Type B pancreatic cell (in vitro differentiated cells): ENCODE data around the gene KLF12. TPM values are rescaled to one million over a fixed set of nuclear protein-coding genes. Genes with fewer than 3 reads are reported as not detected.

Experiments used
- DNase-seq: peaks from one replicate; pipeline ENCODE4 v3.0.0; 2021; ENCODE audit warnings: mixed read lengths; ENCODE audit not compliant: unreplicated experiment; ENCODE audit errors: extremely low spot score
- H3K27ac Mint-ChIP-seq: 2 replicates; pipeline ENCODE4 v1.8.0; 2021; ENCODE audit warnings: mild to moderate bottlenecking, mixed read lengths
- H3K27me3 Mint-ChIP-seq: 2 replicates; pipeline ENCODE4 v1.8.0; 2021; ENCODE audit warnings: mixed read lengths
- H3K36me3 Mint-ChIP-seq: 2 replicates; pipeline ENCODE4 v1.8.0; 2021; ENCODE audit warnings: mixed read lengths
- H3K4me1 Mint-ChIP-seq: one replicate; pipeline ENCODE4 v1.8.0; 2021; ENCODE audit warnings: mixed read lengths; ENCODE audit not compliant: unreplicated experiment
- H3K4me3 Mint-ChIP-seq: 2 replicates; pipeline ENCODE4 v1.8.0; 2021; ENCODE audit warnings: mild to moderate bottlenecking, mixed read lengths
- H3K9me3 Mint-ChIP-seq: 2 replicates; pipeline ENCODE4 v1.8.0; 2021; ENCODE audit warnings: mixed read lengths
- total RNA-seq: library from RNA; stranded (reverse); gene quantifications from 2 replicates; pipeline ENCODE4 v1.2.1, GENCODE V29; 2021; ENCODE audit warnings: low replicate concordance
- TF ChIP-seq, protein P1 (sequence below): fragments of 200-600 bp; sonication (generic); conservative IDR thresholded peaks from 2 replicates; pipeline ENCODE4 v1.5.0; 2021; ENCODE audit warnings: antibody characterized with exemption, mild to moderate bottlenecking

Gene KLF12
- total RNA-seq, 1 donor from 2014 or later = 30.2 TPM

- DNase-seq = no peak
- no peaks in the 10 kb centered on the region for H3K36me3 Mint-ChIP-seq
- no peak overlapping the region for H3K4me3 Mint-ChIP-seq
- peaks cover 5% of the 10 kb centered on the region for H3K4me1 Mint-ChIP-seq
- H3K27me3 Mint-ChIP-seq = no peaks in the 10 kb centered on the region
- no peak overlapping the region for H3K27ac Mint-ChIP-seq
- no peaks in the 10 kb centered on the region for H3K9me3 Mint-ChIP-seq
- TF ChIP-seq, protein P1, sequence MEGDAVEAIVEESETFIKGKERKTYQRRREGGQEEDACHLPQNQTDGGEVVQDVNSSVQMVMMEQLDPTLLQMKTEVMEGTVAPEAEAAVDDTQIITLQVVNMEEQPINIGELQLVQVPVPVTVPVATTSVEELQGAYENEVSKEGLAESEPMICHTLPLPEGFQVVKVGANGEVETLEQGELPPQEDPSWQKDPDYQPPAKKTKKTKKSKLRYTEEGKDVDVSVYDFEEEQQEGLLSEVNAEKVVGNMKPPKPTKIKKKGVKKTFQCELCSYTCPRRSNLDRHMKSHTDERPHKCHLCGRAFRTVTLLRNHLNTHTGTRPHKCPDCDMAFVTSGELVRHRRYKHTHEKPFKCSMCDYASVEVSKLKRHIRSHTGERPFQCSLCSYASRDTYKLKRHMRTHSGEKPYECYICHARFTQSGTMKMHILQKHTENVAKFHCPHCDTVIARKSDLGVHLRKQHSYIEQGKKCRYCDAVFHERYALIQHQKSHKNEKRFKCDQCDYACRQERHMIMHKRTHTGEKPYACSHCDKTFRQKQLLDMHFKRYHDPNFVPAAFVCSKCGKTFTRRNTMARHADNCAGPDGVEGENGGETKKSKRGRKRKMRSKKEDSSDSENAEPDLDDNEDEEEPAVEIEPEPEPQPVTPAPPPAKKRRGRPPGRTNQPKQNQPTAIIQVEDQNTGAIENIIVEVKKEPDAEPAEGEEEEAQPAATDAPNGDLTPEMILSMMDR = no peak
Measured at GRCh38 chr13:74148352-74148751, 14.1 kb upstream of the KLF12 start.

- Mint-ChIP-seq H3K4me1 (peaks cover 5% of the 10 kb centered on the region), H3K27me3 (no peaks in the 10 kb centered on the region), H3K27ac (no peak overlapping the region), H3K9me3 (no peaks in the 10 kb centered on the region), H3K36me3 (no peaks in the 10 kb centered on the region), H3K4me3 (no peak overlapping the region)
- TF ChIP-seq, protein P1 = no peak
- DNase-seq = no peak
Measured at GRCh38 chr13:74145249-74145975, 11.2 kb upstream of the KLF12 start.

DNA sequence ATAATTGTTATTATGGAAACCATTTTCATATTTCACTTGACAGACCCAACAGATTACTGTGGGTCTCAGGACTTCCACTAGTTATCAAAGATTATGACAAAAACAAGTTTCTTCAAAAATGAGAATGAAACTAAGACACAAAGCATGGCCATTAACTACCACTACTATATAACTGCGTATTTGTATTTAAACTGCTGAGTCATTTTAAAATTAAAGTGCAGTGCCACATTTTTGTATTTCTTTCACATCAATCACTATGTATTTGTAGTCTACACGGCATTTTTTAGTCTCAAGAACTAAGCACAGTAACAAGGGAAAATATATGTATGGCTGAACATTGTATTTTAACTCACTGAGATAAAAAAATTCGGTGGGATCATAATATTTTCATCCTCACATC is 10.1 kb upstream of the KLF12 start:
- Mint-ChIP-seq H3K4me1 (peaks cover 5% of the 10 kb centered on the region), H3K9me3 (no peaks in the 10 kb centered on the region), H3K27ac (no peak overlapping the region), H3K4me3 (no peak overlapping the region), H3K27me3 (no peaks in the 10 kb centered on the region), H3K36me3 (no peaks in the 10 kb centered on the region)
- TF ChIP-seq, protein P1 = no peak
- DNase-seq = no peak

DNA sequence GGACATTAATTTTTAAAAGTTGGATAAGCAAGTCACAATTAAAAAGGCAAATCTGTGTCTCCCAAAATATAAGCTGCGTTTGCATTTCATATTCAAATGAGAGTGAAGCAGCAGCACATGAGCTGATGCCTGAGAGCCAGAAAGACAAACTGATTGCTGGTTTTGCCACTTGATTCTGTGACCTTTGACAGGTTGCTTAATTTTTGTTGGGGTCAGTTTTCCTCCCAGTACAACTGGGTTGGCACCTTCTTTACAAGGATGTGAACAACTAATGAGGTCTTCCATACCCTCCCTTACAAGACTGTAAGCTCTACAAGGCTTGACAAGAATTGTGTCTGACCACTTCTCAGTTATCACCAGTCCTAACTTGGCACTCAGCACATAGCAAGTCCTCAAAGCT is 8.1 kb upstream of the KLF12 start:
- TF ChIP-seq, protein P1 = no peak
- no peak for DNase-seq
- peaks cover 5% of the 10 kb centered on the region for H3K4me1 Mint-ChIP-seq
- H3K27me3 Mint-ChIP-seq = no peaks in the 10 kb centered on the region
- H3K27ac Mint-ChIP-seq = no peak overlapping the region
- no peak overlapping the region for H3K4me3 Mint-ChIP-seq
- H3K36me3 Mint-ChIP-seq = no peaks in the 10 kb centered on the region
- H3K9me3 Mint-ChIP-seq = no peaks in the 10 kb centered on the region

- Mint-ChIP-seq H3K4me1 (no peaks in the 10 kb centered on the region), H3K36me3 (no peaks in the 10 kb centered on the region), H3K27me3 (peaks cover 3% of the 10 kb centered on the region), H3K4me3 (no peak overlapping the region), H3K27ac (no peak overlapping the region), H3K9me3 (no peaks in the 10 kb centered on the region)
- TF ChIP-seq, protein P1 = no peak
- DNase-seq = no peak
Measured at GRCh38 chr13:74138241-74138640, 4.0 kb upstream of the KLF12 start.
